Uterus (tissue), 4 donors: ENCODE data around the gene GALNTL6. TPM values are rescaled to one million over a fixed set of nuclear protein-coding genes. Genes with fewer than 3 reads are reported as not detected.

Experiments used
- DNase-seq, 2 donors: peaks; one replicate each; pipeline ENCODE4 v3.0.0-alpha.2; 2019 to 2020
- H3K27ac ChIP-seq, 2 donors: fragments of 200-600 bp; sonication (generic); 1 replicate in 1 of 2; 2 replicates in 1 of 2; pipeline ENCODE4 v1.5.1; 2016 to 2018
- H3K27me3 ChIP-seq, 2 donors: fragments of 200-600 bp; sonication (generic); one replicate each; pipeline ENCODE4 v1.5.1; 2018 to 2019; ENCODE audit warnings: control low read depth in 1 of 2
- H3K36me3 ChIP-seq, 2 donors: fragments of 200-600 bp; sonication (generic); one replicate each; pipeline ENCODE4 v1.5.1; 2019; ENCODE audit warnings: control low read depth in 1 of 2
- H3K4me1 ChIP-seq, 2 donors: fragments of 200-600 bp; sonication (generic); one replicate each; pipeline ENCODE4 v1.5.1; 2018 to 2019; ENCODE audit warnings: control low read depth in 1 of 2
- H3K4me3 ChIP-seq, 2 donors: fragments of 200-600 bp; sonication (generic); 1 replicate in 1 of 2; 2 replicates in 1 of 2; pipeline ENCODE4 v1.5.1; 2018 to 2019; ENCODE audit warnings: mild to moderate bottlenecking in 1 of 2
- H3K9me3 ChIP-seq, 2 donors: fragments of 200-600 bp; sonication (generic); one replicate each; pipeline ENCODE4 v1.5.1; 2019; ENCODE audit warnings: control low read depth in 1 of 2
- POLR2A ChIP-seq, 2 donors: fragments of 450-650 bp; IDR thresholded peaks; one replicate each; pipeline ENCODE4 v1.6.1; 2016; ENCODE audit warnings: antibody characterized with exemption in 2 of 2, mild to moderate bottlenecking in 1 of 2, moderate library complexity in 1 of 2
- intact Hi-C: fragments of 100-400 bp; cut with DNase I; formaldehyde crosslinking; loops from one replicate; pipeline ENCODE4 v1.15.1; 2023; ENCODE audit warnings: low total_unique reads
- total RNA-seq, 4 donors: library from RNA; depleted of rRNA in 3 of 4; stranded (reverse); fragments of >200 nt in 3 of 4; gene quantifications; one replicate each; pipeline versions ENCODE4 v1.1.0 to v1.2.4, GENCODE V29; 2014 to 2023
- TF ChIP-seq, protein P1 (sequence below), 4 experiments: fragments of 200-600 bp in 2 of 4; fragments of 450-650 bp in 2 of 4; sonication (generic) in 2 of 4; IDR thresholded peaks; one replicate each; pipeline ENCODE4 v1.5.1; 2016 to 2019; ENCODE audit warnings: antibody characterized with exemption in 4 of 4, mild to moderate bottlenecking in 2 of 4, moderate library complexity in 1 of 4
- donor health status: DM: yes; HTN: yes; CAD: no.

GALNTL6 gene
- total RNA-seq, 4 donors from 2014 or later: 2.6 TPM; not detected in 3

DNA sequence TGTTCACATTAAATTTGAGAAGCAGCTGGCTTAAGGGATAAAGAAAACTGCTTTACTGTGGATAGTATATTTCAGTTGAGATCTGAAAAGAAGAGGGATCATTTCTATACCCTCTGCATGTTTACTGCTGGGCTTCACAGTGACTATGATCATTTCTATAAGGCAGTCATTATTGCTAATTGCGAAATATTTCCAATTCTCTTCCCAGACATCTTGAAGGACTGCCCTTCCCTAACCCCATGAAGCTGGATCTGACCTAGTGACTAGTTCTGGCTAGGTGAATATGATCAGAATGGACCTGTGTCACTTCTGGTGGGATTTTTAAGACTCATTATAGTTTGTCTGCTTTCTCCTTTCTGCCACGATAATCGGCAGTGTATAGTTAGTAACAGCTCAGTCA, 848.9 kb downstream of the GALNTL6 start:
- H3K36me3 ChIP-seq: no peaks in the 10 kb centered on the region
- no peak overlapping the region for H3K4me3 ChIP-seq
- intact Hi-C loops: no loop called here
- H3K27me3 ChIP-seq: no peaks in the 10 kb centered on the region
- no peak for TF ChIP-seq POLR2A (IDR thresholded peaks at IDR 0.05)
- TF ChIP-seq, protein P1, sequence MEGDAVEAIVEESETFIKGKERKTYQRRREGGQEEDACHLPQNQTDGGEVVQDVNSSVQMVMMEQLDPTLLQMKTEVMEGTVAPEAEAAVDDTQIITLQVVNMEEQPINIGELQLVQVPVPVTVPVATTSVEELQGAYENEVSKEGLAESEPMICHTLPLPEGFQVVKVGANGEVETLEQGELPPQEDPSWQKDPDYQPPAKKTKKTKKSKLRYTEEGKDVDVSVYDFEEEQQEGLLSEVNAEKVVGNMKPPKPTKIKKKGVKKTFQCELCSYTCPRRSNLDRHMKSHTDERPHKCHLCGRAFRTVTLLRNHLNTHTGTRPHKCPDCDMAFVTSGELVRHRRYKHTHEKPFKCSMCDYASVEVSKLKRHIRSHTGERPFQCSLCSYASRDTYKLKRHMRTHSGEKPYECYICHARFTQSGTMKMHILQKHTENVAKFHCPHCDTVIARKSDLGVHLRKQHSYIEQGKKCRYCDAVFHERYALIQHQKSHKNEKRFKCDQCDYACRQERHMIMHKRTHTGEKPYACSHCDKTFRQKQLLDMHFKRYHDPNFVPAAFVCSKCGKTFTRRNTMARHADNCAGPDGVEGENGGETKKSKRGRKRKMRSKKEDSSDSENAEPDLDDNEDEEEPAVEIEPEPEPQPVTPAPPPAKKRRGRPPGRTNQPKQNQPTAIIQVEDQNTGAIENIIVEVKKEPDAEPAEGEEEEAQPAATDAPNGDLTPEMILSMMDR (IDR thresholded peaks at IDR 0.05): no peak
- H3K9me3 ChIP-seq: no peaks in the 10 kb centered on the region
- DNase-seq: no peak
- no peak overlapping the region for H3K27ac ChIP-seq
- no peaks in the 10 kb centered on the region for H3K4me1 ChIP-seq

DNA sequence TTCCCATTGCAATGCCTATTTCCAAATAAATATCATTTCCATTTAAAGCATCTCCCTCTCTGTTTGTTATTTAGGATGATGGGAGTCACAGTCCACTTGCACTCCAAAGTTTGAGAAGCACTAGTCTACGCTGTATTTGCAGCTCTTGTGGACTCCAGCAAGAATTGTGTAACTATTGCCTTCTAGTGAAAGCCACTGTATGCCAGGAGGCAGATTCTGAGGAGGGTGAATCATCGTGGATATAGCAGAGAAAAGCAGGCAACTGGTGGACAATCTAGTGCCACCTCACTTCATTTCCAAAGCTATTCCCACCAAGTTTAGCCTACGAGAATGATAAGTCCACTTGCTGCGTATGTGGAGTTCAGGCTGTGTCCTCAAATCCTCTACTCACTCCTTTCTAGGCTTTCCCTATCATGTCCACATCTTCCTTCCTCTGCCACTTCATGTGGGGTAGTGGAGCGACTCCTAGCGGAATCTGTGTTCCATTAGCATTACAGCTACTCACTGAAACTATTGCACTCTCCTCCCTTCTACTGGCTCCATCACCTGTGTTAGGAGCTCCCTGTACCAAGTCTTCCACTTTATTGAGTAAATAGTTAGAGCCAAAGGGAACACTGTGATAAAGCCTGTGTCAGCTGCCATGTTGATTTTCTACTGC, 853.6 kb downstream of the GALNTL6 start:
- intact Hi-C loops: no loop called here
- no peak for DNase-seq
- Histone ChIP-seq H3K9me3 (no peaks in the 10 kb centered on the region), H3K4me1 (no peaks in the 10 kb centered on the region), H3K27me3 (no peaks in the 10 kb centered on the region), H3K36me3 (no peaks in the 10 kb centered on the region), H3K27ac (no peak overlapping the region), H3K4me3 (no peak overlapping the region)
- no peak for TF ChIP-seq POLR2A (IDR thresholded peaks at IDR 0.05)
- TF ChIP-seq, protein P1 (IDR thresholded peaks at IDR 0.05): no peak

- no peak overlapping the region for H3K4me3 ChIP-seq
- no peak for DNase-seq
- H3K27ac ChIP-seq: no peak overlapping the region
- no peak for TF ChIP-seq POLR2A (IDR thresholded peaks at IDR 0.05)
- TF ChIP-seq, protein P1 (IDR thresholded peaks at IDR 0.05): no peak
- H3K4me1 ChIP-seq: no peaks in the 10 kb centered on the region
- H3K9me3 ChIP-seq: no peaks in the 10 kb centered on the region
- intact Hi-C loops: no loop called here
- H3K36me3 ChIP-seq: no peaks in the 10 kb centered on the region
- no peaks in the 10 kb centered on the region for H3K27me3 ChIP-seq
These were observed 861.6 kb downstream of the GALNTL6 start for GRCh38 chr4:172674811-172675210.

- intact Hi-C loops: no loop called here
- no peaks in the 10 kb centered on the region for H3K36me3 ChIP-seq
- H3K4me1 ChIP-seq: no peaks in the 10 kb centered on the region
- H3K27me3 ChIP-seq: no peaks in the 10 kb centered on the region
- no peak for DNase-seq
- no peak overlapping the region for H3K4me3 ChIP-seq
- no peak overlapping the region for H3K27ac ChIP-seq
- no peaks in the 10 kb centered on the region for H3K9me3 ChIP-seq
- TF ChIP-seq, protein P1 (IDR thresholded peaks at IDR 0.05): no peak
- no peak for TF ChIP-seq POLR2A (IDR thresholded peaks at IDR 0.05)
These were observed 862.0 kb downstream of the GALNTL6 start for GRCh38 chr4:172675232-172675631.

DNA sequence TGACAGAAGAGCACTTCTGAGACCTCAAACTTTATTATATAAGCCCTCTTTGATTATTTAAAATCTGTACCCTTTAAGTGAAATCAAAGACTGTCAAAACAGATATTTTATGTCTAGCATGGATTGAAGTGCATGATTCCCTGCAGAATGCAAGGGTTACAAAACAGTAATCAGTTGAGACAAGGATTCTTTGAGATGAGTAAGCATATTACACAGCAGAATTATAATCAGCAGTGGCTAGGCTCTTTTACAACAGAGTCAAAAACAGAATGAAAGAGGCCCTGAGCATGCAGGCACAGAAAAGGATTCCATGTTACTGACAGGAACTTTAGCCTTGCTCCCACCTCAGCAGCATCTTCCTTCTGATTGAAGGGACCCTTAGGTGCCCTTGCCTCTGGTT, 867.5 kb downstream of the GALNTL6 start:
- Histone ChIP-seq H3K4me1 (no peaks in the 10 kb centered on the region), H3K27ac (no peak overlapping the region), H3K4me3 (no peak overlapping the region), H3K27me3 (no peaks in the 10 kb centered on the region), H3K36me3 (no peaks in the 10 kb centered on the region), H3K9me3 (no peaks in the 10 kb centered on the region)
- intact Hi-C loops: no loop called here
- DNase-seq: no peak
- TF ChIP-seq POLR2A (IDR thresholded peaks at IDR 0.05): no peak
- TF ChIP-seq, protein P1 (IDR thresholded peaks at IDR 0.05): no peak
